GM23248 (cell line): ENCODE data around the gene GON4L. TPM values are rescaled to one million over a fixed set of nuclear protein-coding genes. Genes with fewer than 3 reads are reported as not detected.
"Not testable (repeated sequence)": the region's sequence is repeated elsewhere in the genome, so short reads cannot be mapped to it uniquely, and the experiment has no call there.

Source experiments
- DNase-seq: peaks from one replicate; pipeline ENCODE4 v3.0.0-alpha.2; 2015
- H2AFZ ChIP-seq: fragments of 200-600 bp; sonication (generic); 2 replicates; pipeline ENCODE4 v1.6.1; 2016; ENCODE audit warnings: antibody characterized with exemption
- H3F3A ChIP-seq: fragments of 200-600 bp; sonication (generic); 2 replicates; pipeline ENCODE4 v1.6.1; 2016; ENCODE audit warnings: mild to moderate bottlenecking, antibody characterized with exemption, mixed run types; ENCODE audit not compliant: insufficient read depth
- H3K27ac ChIP-seq: fragments of 200-600 bp; sonication (generic); 2 replicates; pipeline ENCODE4 v1.5.1; 2016; ENCODE audit warnings: mild to moderate bottlenecking
- H3K27me3 ChIP-seq: fragments of 200-600 bp; sonication (generic); replicated peaks from 2 replicates; pipeline ENCODE4 v1.6.1; 2016; ENCODE audit warnings: mild to moderate bottlenecking; ENCODE audit not compliant: insufficient read depth
- H3K36me3 ChIP-seq: fragments of 200-600 bp; sonication (generic); 2 replicates; pipeline ENCODE4 v1.6.1; 2016; ENCODE audit warnings: low read depth, mild to moderate bottlenecking
- H3K4me1 ChIP-seq: fragments of 200-600 bp; sonication (generic); 2 replicates; pipeline ENCODE4 v1.6.1; 2016; ENCODE audit warnings: mild to moderate bottlenecking; ENCODE audit not compliant: insufficient read depth
- H3K4me2 ChIP-seq: fragments of 200-600 bp; sonication (generic); one replicate; pipeline ENCODE4 v1.6.1; 2016; ENCODE audit warnings: mild to moderate bottlenecking; ENCODE audit not compliant: unreplicated experiment
- H3K4me3 ChIP-seq: fragments of 200-600 bp; sonication (generic); 2 replicates; pipeline ENCODE4 v1.5.1; 2016; ENCODE audit warnings: mild to moderate bottlenecking
- H3K79me2 ChIP-seq: fragments of 200-600 bp; sonication (generic); 2 replicates; pipeline ENCODE4 v1.6.1; 2016; ENCODE audit warnings: mild to moderate bottlenecking; ENCODE audit not compliant: insufficient read depth
- H3K9ac ChIP-seq: fragments of 200-600 bp; sonication (generic); 2 replicates; pipeline ENCODE4 v1.6.1; 2016; ENCODE audit warnings: mild to moderate bottlenecking
- H3K9me2 ChIP-seq: fragments of 200-600 bp; sonication (generic); 2 replicates; pipeline ENCODE4 v1.6.1; 2016; ENCODE audit warnings: mixed run types, mild to moderate bottlenecking, moderate library complexity; ENCODE audit not compliant: insufficient read depth
- H3K9me3 ChIP-seq: fragments of 200-600 bp; sonication (generic); one replicate; pipeline ENCODE4 v1.6.1; 2017; ENCODE audit warnings: low read depth
- H4K20me1 ChIP-seq: fragments of 200-600 bp; sonication (generic); 2 replicates; pipeline ENCODE4 v1.6.0; 2016; ENCODE audit not compliant: insufficient read depth
- EZH2 ChIP-seq: fragments of 200-600 bp; sonication (generic); IDR thresholded peaks from 2 replicates; pipeline ENCODE4 v1.6.1; 2018; ENCODE audit warnings: antibody characterized with exemption, mild to moderate bottlenecking; ENCODE audit not compliant: insufficient read depth, poor library complexity, severe bottlenecking
- EZH2phosphoT487 ChIP-seq: fragments of 200-600 bp; sonication (generic); IDR thresholded peaks from 2 replicates; pipeline ENCODE4 v1.6.1; 2018; ENCODE audit warnings: antibody characterized with exemption, moderate library complexity, mild to moderate bottlenecking, low read depth; ENCODE audit not compliant: insufficient read depth
- WGBS, 2 experiments: methylation state at CpG; one replicate each; pipeline ENCODE4 v1.1.6; 2015 to 2017; ENCODE audit warnings: low lambda C conversion rate in 2 of 2, low coverage in 1 of 2; ENCODE audit errors: missing lambda C conversion rate in 2 of 2; 5-methylcytosine and 5-hydroxymethylcytosine counted together
- in situ Hi-C: fragments of 300-500 bp; cut with MboI; formaldehyde crosslinking; loops from 2 replicates; pipeline ENCODE4 v1.15.0; 2020
- polyA plus RNA-seq: library from polyadenylated mRNA; unstranded; fragments of >200 nt; fragmentation: Nextera tagmentation; extraction: Ambion mirVana; gene quantifications from 2 replicates; pipeline ENCODE4 v1.2.1, GENCODE V29; 2016
- total RNA-seq: library from RNA; depleted of rRNA; stranded (reverse); fragments of >200 nt; shearing (Covaris generic); gene quantifications from 2 replicates; pipeline ENCODE4 v1.2.3, GENCODE V29; 2014

GON4L gene
- total and polyA plus RNA-seq, 2 experiments from 2014 or later, result 20.4 to 30.3 TPM

GRCh38 chr1:155809088-155809487, 47.9 kb downstream of the GON4L start:
- Histone ChIP-seq H3K36me3 (peaks cover 35% of the 10 kb centered on the region), H3K27ac (no peak overlapping the region), H3K79me2 (no peaks in the 10 kb centered on the region), H3K4me3 (no peak overlapping the region), H3K4me2 (no peak overlapping the region), H3K9me3 (no peaks in the 10 kb centered on the region), H3K9me2 (no peaks in the 10 kb centered on the region), H2AFZ (no peak overlapping the region), H4K20me1 (no peaks in the 10 kb centered on the region), H3K4me1 (no peaks in the 10 kb centered on the region), H3K9ac (no peak overlapping the region), H3K27me3 (no peaks in the 10 kb centered on the region), H3F3A (no peaks in the 10 kb centered on the region)
- in situ Hi-C loops, result no loop called here
- DNase-seq, result no peak
- no peak for TF ChIP-seq EZH2phosphoT487
- no peak for TF ChIP-seq EZH2
- WGBS, 2 experiments, result 98 to 100% methylated on average over 1 of the region's 1 CpG

GRCh38 chr1:155801149-155801548, 55.9 kb downstream of the GON4L start:
- DNase-seq, result peak; percentile 64
- H3K9me2 ChIP-seq, result no peaks in the 10 kb centered on the region
- no peak overlapping the region for H3K27ac ChIP-seq
- H3K27me3 ChIP-seq, result no peaks in the 10 kb centered on the region
- no peaks in the 10 kb centered on the region for H4K20me1 ChIP-seq
- TF ChIP-seq EZH2phosphoT487, result no peak
- TF ChIP-seq EZH2, result no peak
- H3K9me3 ChIP-seq, result no peaks in the 10 kb centered on the region
- H3K79me2 ChIP-seq, result no peaks in the 10 kb centered on the region; the same call in 1 of the 2 replicates
- no peak overlapping the region for H2AFZ ChIP-seq
- no peak overlapping the region for H3K9ac ChIP-seq
- H3K4me2 ChIP-seq, result no peak overlapping the region
- in situ Hi-C loops, result no loop called here
- H3K4me3 ChIP-seq, result no peak overlapping the region
- peaks cover 29% of the 10 kb centered on the region for H3K36me3 ChIP-seq
- peaks cover 12% of the 10 kb centered on the region for H3K4me1 ChIP-seq
- peaks cover 13% of the 10 kb centered on the region; the same call in 1 of the 2 replicates for H3F3A ChIP-seq

DNA sequence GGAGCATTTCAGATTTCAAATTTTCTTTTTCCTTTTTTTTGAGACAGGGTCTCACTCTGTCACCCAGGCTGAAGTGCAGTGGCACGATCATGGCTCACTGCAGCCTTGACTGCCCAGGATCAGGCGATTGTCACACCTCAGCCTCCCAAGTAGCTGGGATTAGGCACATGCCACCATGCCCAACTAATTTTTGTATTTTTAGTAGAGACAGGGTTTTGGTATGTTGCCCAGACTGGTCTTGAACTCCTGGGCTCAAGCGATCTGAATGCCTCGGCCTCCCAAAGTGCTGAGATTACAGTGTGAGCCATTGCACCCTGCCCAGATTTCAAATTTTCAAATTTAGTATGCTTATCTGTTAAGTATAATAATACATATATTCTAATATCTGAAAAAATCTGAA, 61.4 kb downstream of the GON4L start:
- H3K79me2 ChIP-seq, H3K4me2 ChIP-seq, in situ Hi-C loops, H3K9me2 ChIP-seq, H3K4me3 ChIP-seq, H3K4me1 ChIP-seq, H3K27ac ChIP-seq, H2AFZ ChIP-seq, H3K27me3 ChIP-seq, H3K9ac ChIP-seq, DNase-seq, H4K20me1 ChIP-seq, H3K9me3 ChIP-seq, H3F3A ChIP-seq: not testable (repeated sequence)
- WGBS, 2 experiments, result 89 to 92% methylated on average over 4 of the region's 4 CpGs
- peaks cover 42% of the 10 kb centered on the region for H3K36me3 ChIP-seq

- Histone ChIP-seq H4K20me1 (no peaks in the 10 kb centered on the region), H3K79me2 (no peaks in the 10 kb centered on the region; the same call in 1 of the 2 replicates), H3K9me3 (no peaks in the 10 kb centered on the region), H3K9me2 (no peaks in the 10 kb centered on the region), H3K4me1 (no peaks in the 10 kb centered on the region), H3F3A (0 out of 2 replicates have a peak, but pooled peaks cover 6% of the 10 kb centered on the region), H3K9ac (no peak overlapping the region), H3K27ac (no peak overlapping the region), H3K27me3 (no peaks in the 10 kb centered on the region), H3K4me3 (no peak overlapping the region), H3K4me2 (no peak overlapping the region), H2AFZ (no peak overlapping the region), H3K36me3 (peaks cover 42% of the 10 kb centered on the region)
- in situ Hi-C loops, result no loop called here
- WGBS, 2 experiments, result 54 to 64% methylated on average over 4 of the region's 4 CpGs
- DNase-seq, result peak; percentile 8
- TF ChIP-seq EZH2 (no peak), EZH2phosphoT487 (no peak)
These were observed 62.3 kb downstream of the GON4L start for GRCh38 chr1:155794605-155795245.

GRCh38 chr1:155793213-155793612, 63.8 kb downstream of the GON4L start:
- no peak overlapping the region for H3K4me3 ChIP-seq
- H3K4me2 ChIP-seq, result no peak overlapping the region
- no peaks in the 10 kb centered on the region for H3K9me2 ChIP-seq
- no peak overlapping the region for H3K9ac ChIP-seq
- WGBS, 2 experiments, result 97 to 98% methylated on average over 1 of the region's 1 CpG
- no peaks in the 10 kb centered on the region for H3K4me1 ChIP-seq
- no peaks in the 10 kb centered on the region for H3K27me3 ChIP-seq
- H2AFZ ChIP-seq, result no peak overlapping the region
- 0 out of 2 replicates have a peak, but pooled peaks cover 6% of the 10 kb centered on the region for H3F3A ChIP-seq
- H3K9me3 ChIP-seq, result no peaks in the 10 kb centered on the region
- in situ Hi-C loops, result no loop called here
- no peak for TF ChIP-seq EZH2
- no peak for TF ChIP-seq EZH2phosphoT487
- no peak for DNase-seq
- no peak overlapping the region for H3K27ac ChIP-seq
- H3K79me2 ChIP-seq, result peaks cover 1% of the 10 kb centered on the region; the same call in 1 of the 2 replicates
- no peaks in the 10 kb centered on the region for H4K20me1 ChIP-seq
- peaks cover 38% of the 10 kb centered on the region for H3K36me3 ChIP-seq
